NCI-H2196 treated with DMSO at 0.1 percent for 48 hours (cell line): Measurements from ENCODE around the gene CNTN4.

Experiments
- DNase-seq: peaks from one replicate; lab custom pipeline; 2025; ENCODE audit not compliant: unreplicated experiment; lab: John Stamatoyannopoulos, UW

Gene CNTN4

DNA sequence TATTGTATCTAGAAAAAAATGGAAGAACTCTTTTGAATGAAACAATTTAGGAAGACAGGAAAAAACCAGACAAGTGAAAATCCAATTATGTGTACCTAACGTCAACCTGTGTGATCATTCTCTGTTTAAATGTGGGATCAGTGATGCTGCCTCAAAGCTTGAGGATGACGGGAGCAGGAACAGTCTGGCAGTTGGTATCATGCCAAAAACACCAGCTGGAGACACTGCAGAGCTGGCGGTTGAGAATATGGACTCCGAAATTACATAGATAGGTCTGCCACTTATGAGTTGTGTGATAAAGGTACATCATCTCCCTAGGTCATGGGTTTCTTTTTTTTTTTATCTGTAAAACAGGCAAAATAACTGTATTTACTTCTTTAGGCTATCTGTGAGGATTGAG lies 480.5 kb downstream of the CNTN4 start:
- DNase-seq: no peak

- no peak for DNase-seq
Observed at GRCh38 chr3:2583046-2583445, 484.4 kb downstream of the CNTN4 start.

DNA sequence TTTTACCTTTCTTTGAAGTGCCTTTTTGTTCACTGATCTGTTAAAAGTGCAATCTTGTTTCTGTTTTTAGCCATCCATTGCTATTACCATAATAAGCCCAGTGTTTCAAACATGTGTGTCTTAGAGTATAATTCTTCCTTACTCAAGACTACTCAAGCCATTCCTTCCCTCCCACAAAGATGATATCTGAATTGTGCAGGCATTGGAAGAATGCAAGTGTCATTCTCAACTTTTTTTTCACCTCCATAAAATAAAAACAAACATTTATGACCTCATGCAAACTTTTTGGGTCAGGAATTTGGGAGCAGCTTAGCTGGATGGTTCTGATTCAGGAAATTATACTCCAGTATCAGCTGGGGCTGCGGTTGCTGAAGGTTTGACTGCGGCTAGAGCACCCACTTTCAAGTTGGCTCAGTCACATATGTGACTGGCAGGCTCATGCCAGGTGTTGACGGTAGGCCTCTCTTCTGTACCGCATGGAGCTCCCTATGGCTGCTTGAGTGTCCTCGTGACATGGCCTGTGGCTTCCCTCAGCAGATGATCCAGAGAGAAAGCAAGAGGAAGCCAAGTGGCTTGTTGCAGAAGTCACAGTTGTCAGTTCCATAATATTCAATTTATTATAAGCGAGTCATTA lies 490.8 kb downstream of the CNTN4 start:
- no peak for DNase-seq

DNA sequence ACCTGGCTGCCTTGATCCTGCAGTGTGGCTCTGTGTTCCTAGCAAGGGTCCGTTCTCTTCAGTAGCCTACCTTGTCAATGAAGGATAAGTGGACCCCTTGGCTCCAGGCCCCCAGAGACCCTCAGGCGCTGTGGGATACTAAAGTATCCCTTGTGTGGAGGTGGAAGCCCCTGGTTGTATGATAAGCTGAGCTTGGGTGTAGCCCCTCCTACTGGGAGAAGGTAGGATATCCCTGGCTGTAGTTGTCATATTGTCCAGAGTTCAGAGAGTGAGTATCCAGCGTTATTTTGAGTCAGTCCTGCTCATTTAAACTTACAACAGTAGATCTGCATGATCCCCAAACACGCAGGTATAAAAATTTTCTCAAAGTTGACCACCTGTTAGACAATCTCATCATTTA lies 496.8 kb downstream of the CNTN4 start:
- no peak for DNase-seq

- no peak for DNase-seq
Observed at GRCh38 chr3:2597615-2598014, 498.9 kb downstream of the CNTN4 start.

DNA sequence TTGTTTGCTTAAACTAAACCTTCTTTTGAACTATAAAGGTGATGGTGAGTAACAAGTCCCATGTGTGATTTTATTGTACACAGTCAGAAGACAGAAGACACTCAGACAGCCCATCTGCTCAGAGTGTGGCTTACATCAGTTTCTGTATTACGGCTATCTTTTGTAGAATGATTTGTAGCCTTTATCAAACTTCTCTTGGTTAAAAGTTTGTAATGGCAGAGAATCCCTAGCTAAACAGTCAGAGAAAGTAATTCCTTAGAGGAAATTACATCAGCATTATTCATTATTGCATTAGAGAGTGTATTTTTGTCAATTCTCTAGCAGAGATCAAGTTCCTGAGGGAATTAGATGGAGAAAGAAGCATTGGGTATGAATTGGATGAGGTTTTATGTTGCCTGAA lies 500.8 kb downstream of the CNTN4 start:
- DNase-seq: no peak

DNA sequence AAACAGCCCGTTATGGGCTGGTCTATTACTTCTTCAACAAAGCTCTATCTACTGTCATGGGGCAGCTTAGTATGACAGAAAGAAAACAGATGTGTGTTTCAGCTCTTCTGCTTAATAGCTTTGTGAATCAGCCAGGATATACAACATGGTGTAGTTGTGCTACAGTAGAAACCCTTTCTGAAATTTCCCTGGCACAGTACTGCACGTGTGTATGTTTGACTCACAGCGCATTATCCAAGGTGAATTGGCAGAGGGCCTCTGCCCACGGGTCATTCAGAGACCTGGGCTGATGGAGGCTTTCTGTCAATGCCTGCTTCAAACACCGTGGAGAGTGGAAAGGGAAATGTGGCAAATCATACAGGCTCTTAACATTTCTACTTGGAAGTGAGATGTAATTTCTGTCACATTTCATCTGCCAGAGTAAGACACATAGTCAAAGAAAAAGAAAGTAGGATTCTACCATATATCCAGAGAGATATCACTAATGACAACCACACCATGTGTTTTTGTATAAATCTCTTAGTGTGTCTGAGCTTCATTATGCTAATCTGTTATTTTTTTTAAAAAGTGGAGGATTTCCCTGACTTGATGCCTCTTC lies 505.1 kb downstream of the CNTN4 start:
- DNase-seq: no peak

DNA sequence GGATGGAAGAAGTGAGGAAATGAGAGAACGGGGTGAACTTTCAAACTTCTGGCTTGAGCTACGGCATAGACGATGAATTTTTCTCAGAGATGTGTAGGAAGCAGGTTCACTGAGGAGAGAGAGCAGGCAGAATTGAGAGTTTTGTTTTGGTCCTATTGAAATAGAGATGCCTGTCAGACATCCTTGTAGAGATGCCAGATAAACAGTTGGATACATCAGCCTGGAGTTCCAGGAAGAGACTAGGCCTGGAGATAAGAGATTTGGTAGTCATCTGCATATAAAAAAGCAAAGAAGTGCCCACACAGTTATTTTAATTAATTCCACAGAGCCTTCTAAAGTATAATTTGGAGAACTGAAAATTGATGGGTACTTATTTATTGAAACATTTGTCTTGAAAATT lies 515.9 kb downstream of the CNTN4 start:
- DNase-seq: no peak

- no peak for DNase-seq
Observed at GRCh38 chr3:2615080-2615479, 516.4 kb downstream of the CNTN4 start.

DNA sequence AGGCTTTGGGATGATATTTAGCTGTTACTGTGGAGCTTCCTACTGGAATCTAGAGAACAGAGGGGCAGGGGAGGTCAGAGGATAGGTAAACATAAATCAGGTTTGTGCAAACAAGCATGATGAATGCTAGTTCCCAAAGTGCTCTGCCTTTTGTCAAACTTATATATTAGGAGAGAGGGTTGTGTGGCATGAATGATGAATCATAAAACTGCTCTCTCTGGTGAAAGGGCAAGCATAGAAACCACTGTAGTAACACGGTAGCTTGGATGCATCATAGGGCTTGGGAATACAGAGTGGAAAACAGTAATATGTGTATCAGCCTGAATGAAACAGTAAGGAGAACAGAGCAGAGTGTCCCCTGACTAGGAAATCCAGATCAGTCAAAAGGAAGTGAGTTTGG lies 524.8 kb downstream of the CNTN4 start:
- DNase-seq: no peak

DNA sequence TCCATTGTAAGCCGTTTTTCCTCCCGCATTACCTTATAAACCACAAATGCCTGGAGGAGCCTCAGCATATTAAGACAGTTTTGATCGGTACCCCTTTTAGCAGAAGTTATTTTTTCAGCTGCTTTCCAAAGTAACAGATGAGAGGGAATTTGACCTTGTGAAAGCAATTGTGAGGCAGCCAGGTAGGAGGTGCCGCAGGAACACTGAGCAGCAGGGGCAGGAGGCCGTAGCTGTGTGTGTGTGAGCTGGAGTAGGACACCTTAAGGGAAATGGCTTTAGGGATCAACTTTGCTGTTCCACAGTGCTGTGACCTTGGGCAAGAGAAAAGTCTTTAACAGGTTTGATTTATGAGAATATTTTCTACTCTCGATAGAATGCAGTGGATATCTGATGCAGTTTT lies 529.5 kb downstream of the CNTN4 start:
- DNase-seq: no peak

DNA sequence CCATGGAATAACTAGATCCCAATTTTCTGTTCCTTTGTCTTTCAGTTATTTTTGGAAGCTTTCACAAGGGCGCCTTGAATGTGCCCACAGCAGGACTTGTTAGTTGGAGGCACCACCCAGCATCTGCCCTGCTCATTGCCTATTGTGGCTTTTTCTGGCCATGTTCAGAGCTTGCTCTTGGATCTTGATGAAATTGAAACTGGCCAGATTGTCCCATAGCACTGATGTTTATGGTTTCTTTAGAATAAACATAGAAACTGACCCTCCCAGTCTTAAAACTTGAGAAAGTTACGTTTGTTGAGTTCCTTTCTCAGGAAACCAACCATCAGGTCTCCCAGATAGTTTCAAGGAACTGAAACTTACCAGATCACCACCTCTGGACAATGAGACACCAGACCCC lies 536.8 kb downstream of the CNTN4 start:
- DNase-seq: no peak

GRCh38 chr3:2643606-2644005 lies 544.9 kb downstream of the CNTN4 start:
- no peak for DNase-seq

DNA sequence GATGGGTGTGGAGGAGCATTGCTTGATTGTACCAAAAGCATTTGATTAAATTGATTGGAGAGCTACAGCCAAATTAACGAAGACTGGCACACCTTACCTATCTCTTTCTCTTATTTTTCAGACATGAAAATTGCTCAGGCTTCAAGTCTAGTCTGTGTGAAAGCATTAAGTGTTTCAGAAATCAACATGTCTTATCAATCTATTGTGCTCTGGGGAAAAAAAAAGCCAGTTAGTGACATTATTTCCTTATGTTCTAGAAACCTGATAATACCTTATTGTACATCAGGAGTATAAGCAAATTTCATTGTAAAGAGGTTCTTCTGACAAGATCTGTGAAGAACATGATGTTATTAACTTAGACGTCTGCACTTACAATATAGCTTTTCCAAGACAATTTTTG lies 546.3 kb downstream of the CNTN4 start:
- no peak for DNase-seq

GRCh38 chr3:2650746-2651145 lies 552.1 kb downstream of the CNTN4 start:
- no peak for DNase-seq

DNA sequence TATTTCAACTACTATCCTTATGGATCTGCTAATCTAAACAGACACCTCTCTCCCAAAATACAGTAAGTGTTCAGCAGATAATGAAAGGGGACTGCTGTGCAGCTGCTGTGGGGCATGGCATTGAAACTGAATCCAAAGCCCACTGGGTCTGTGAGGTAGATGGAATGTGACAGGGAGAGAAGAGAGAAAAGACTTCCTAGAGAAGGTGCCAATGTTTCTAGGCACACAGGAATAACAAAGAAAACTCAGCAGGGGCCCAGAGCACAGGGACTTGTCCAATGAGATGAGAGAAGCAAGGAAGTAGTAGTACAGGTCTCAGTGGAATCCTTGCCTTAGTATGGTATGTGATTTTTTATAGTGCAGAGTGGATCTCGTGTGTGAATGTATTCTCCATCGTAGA lies 553.7 kb downstream of the CNTN4 start:
- no peak for DNase-seq

GRCh38 chr3:2653706-2654105 lies 555.0 kb downstream of the CNTN4 start:
- DNase-seq: no peak

- no peak for DNase-seq
Observed at GRCh38 chr3:2655229-2655701, 556.6 kb downstream of the CNTN4 start.

GRCh38 chr3:2656806-2657777 lies 558.4 kb downstream of the CNTN4 start:
- DNase-seq: no peak

DNA sequence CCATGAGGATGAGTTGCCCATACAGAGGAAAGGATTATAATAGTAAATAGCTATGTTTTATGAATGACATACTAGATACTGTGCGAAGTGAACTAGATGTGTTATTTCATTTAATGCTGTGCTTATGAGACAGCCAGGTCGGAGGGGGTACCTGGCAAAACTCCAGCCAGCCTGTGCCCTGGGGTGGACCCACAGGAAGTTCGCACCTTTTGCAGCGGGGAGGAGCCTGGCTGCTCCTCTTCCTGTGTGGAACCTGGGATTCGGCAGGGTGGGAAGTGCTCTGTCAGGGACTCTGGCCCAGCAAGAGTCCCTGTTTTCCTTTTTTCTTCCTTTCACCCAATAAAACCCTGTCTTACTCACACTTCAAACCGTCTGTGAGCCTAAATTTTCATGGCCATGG lies 559.3 kb downstream of the CNTN4 start:
- no peak for DNase-seq

- DNase-seq: no peak
Observed at GRCh38 chr3:2659896-2660295, 561.2 kb downstream of the CNTN4 start.

DNA sequence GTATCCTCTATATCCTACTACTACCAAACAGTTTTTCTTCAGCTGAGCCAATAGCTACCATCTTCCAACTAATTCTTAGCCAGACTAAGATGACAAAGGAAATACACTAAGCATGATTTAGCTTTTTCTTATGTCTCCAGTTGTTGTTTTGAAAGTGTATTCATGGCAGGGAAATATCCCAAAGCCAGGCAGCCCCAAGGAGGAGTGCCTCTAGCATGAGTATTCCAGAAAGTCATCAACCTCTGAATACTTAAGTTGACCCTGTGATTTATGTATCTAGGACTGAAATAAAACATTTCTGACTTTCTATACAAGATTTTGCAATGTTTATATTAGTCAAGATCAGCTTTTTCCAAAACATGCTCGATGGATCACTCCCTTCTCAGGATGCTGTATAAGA lies 562.4 kb downstream of the CNTN4 start:
- DNase-seq: no peak
